HG03469 (cell line): Measurements from ENCODE around the gene GMPR.

Source experiments
- ATAC-seq: cut with Tn5 transposase; IDR thresholded peaks from one replicate; pipeline ENCODE4 v1.9.1; 2021; ENCODE audit warnings: mild to moderate bottlenecking, moderate library complexity, moderate number of reproducible peaks; ENCODE audit not compliant: unreplicated experiment

Gene GMPR

DNA sequence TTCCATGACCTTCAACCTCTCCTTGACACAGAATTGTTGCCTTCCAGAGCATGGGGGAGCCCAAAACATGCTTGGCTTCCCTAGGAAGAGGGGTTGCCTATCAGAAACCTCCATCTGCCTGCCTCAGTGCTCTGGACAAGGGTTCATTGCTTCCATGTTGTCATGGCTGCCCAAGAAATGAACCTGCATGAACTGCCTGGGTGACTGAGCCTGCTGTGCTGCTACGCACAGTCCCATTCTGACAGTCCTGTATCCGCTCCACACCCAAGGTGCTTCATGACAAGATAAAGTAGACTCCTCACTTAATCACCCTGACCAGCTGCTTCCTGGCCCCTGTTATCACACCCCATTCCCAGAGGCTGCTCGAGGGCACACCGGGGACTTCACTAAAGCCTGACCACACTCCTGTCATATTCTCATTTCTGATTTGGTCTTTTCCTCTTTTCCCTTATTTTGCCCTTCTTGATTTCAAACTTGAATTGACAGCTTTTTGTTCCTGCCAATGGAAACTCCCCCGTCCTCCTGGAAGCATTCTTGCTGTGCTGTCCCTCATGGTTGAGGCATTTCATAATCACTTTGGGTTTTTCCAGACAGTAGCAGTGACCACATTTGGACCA lies 31.9 kb downstream of the GMPR start:
- no peak for ATAC-seq

DNA sequence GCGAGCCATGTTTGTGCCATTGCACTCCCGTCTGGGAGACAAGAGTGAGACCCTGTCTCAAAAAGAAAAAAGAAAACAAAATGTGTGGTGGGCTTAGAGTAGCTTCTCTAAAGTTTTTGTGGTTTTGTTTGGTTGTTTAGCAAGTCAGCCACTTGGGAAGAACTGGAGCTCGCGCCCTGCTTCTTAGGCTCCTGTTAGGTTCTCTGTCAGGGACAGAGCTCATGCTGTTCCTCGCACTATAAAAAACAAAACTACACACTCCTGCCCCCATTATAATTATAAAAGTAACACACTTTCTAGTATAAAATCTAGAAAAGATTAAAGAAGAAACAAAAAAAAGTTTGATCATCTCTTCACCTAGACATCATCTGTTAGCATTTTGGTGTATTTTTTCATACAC lies 33.0 kb downstream of the GMPR start:
- ATAC-seq: no peak

DNA sequence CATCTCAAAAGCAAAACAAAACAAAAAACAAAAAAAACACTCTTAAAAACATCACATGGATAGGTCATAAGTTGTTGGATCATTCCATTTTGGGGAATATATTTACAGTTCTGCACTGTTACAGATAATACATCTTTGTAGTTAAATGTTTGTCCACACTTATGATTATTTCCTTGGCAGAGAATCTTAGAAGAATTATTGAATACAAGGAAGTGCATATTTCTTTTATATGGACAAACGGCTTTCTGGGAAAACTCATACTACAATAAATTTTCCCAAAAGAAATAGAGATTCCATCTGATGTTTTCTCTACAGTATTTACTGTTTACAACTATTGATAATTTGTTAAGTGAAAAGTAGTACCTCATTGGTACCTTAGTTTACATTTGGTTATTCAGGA lies 33.8 kb downstream of the GMPR start:
- no peak for ATAC-seq

GRCh38 chr6:16273256-16273655 lies 34.9 kb downstream of the GMPR start:
- no peak for ATAC-seq

DNA sequence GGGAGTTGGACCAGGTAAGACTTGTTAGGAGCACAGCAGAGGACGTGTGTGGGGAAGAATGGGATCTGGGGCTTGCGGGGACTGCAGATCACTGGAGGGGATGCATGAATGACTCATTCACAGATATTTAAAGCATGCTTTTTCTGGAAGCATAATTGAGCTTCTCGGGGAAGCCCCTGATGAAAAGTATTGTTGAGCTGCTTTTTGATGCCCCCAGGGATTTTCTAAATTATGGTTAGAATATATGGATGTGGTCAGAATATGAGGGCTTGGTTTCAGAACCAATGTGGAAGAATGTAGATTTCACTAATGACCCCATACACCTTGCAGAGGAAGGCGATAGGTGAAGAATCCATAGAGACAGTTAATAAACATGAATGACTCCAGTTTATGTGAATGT lies 36.1 kb downstream of the GMPR start:
- no peak for ATAC-seq

DNA sequence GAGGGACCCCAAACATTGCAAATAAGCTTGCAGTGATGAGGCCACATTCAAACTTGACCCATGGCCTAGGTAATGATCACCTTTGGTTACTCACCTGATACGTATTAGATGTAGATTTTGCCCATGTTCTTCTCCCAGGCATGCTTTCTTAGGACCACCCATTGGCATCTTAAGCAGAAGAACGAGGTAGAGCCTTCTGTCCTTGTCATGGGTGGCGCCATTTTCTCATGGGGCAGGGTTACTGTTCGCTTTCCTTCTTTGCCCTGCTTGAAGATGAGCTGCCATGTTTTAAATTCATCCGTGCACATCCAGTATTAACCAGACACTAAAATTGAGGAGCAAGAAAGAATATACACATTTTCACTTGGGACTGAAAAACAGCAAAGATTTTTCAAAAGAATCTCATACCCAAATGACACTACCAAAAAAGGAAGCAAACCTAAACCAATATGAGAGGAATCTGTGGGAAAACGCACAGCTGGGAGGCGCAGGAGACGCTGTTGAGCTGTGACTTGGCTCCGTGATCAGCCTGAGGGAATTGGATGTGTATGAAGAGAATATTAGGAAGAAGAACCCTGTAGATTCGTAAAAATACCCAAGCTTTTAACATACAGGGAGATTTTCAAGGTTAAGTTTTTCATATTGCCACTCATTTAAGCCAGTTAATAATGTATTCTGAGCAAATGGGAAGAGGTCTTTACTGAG lies 36.6 kb downstream of the GMPR start:
- no peak for ATAC-seq

- ATAC-seq: no peak
Measured at GRCh38 chr6:16277101-16277981, 39.0 kb downstream of the GMPR start.

- ATAC-seq: no peak
Measured at GRCh38 chr6:16278048-16278724, 39.8 kb downstream of the GMPR start.

DNA sequence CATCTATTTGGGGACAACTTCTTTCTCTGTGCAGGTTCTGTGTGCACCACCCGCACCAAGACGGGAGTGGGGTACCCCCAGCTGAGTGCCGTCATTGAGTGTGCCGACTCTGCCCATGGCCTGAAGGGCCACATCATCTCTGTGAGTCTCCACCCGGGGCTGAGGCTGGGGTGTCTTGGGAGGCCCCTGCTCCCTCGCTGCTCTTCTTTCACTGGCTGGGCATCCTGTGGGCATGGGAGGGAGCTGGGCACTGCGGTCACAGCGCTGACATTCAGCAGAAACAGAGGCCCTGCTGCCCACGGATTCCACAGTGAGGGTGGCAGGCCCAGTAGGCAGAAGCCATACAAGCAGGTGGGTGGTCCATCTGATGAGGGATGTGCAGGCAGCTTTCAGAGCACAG lies 40.4 kb downstream of the GMPR start:
- ATAC-seq: no peak

- no peak for ATAC-seq
Measured at GRCh38 chr6:16279243-16279642, 40.9 kb downstream of the GMPR start.

DNA sequence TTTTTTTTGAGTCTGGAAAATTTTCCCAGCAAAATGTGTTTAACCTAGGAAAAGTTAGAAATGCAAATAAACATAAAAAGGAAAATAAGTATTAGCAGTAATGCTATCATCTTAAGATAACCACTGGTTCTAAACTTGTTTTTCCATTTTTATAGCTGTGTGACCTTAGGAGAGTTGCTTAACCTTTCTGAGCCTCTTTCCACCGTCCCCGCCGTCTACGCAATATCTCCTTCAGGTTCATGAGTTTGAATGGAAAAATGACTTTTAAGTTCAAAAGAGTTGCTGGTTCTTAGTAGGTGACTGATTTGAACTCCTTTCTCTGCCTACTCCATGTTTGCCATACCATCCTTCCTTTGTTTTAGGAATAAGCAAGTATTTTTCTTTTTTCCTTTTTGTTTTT lies 44.0 kb downstream of the GMPR start:
- ATAC-seq: no peak

GRCh38 chr6:16284472-16284871 lies 46.1 kb downstream of the GMPR start:
- ATAC-seq: no peak

DNA sequence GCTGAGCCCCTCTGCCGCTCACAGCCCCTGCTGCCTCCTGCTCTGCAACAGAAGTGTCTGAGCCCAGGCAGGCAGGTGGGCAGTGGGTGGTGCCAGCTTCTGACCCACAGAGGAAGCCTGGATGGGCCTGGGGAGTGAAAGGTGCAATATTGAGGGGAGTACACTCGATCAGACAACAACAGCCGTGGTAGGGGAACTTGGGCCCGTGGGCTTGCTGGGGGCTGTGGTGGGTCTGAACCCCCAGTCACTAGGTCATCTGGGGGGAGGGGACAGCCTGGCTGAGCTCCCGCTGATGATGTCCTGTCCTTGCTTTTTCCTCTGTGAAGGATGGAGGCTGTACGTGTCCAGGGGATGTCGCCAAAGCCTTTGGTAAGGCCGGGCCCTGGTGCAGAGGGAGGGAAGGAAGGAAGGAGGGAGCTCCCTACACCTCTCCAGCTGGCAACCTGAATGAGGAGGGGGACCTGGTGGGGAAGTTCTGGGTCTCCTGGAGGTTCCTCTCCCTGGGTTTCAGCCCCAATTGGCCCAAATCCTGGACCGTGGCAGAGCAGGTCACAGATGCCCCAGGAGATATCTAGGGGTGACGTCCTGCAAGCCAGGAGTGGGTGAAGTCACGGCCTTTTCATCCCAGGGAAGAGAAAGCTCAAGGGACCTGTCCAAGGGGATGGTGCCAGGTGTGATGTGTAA lies 47.2 kb downstream of the GMPR start:
- no peak for ATAC-seq

DNA sequence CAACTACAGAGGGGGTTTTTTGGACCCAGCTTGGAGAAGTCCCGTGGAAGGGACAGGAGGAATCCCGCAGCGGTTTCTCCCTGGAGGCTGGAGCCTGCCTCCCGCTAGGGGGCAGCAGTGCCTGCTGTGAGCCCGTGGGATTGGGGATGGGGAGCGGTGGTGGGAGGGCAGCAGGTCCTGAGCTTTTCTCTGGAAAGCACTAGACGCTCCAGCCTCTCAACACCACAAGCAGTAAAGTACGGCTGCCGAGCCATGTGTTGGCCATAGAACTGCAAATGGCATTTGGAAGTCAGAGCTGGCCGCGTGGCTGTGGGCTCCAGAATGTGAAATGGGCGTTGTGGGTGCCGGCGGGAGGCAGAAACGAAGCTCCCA lies 47.8 kb downstream of the GMPR start:
- no peak for ATAC-seq

DNA sequence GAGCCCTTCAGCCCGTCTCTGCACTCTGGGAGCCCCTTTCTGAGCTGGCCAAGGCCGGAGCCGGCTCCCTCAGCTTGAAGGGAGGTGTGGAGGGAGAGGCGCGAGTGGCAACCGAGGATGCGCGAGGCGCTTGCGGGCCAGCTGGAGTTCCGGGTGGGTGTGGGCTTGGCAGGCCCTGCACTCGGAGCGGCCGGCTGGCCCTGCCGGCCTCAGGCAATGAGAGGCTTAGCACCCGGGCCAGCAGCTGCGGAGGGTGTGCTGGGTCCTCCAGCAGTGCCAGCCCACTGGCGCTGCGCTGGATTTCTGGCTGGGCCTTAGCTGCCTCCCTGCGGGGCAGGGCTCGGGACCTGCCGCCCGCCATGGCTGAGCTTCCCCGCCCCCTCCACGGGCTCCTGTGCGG lies 49.8 kb downstream of the GMPR start:
- ATAC-seq: no peak

DNA sequence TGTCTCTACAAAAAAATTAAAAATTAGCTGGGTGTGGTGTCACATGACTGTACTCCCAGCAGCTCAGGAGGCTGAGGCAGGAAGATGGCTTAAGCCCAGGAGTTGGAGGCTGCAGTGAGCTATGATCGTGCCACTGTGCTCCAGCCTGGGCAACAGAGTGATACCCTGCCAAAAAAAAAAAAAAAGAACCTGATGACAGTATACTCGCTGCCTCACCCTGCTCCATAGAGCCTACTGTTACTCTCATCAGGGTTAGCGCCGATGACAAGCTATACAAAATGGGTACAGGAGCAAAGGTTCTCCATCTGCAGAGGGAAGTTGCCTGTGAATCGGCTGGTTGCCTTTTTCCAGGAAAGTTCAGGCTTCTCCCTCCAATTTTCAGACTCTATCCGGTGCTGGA lies 53.4 kb downstream of the GMPR start:
- no peak for ATAC-seq

DNA sequence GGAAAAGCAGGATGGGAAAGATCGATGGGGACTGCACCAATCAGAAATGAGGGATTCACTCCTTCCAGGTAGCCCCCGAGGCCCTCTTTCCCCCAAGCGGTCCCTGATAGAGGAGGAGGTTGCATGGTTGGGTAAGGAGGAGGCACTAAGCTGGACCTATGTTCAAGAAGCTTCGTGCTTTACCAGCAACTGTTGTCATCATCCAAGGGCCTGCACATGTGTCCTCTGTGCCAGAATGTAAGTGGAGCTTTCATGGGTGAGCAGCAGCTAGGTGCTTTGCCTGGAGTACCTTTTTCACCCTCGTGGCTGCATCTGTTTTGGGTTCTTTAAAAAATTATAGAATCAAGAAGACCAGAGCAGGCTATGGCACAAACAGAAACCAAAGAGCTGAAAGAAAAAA lies 54.0 kb downstream of the GMPR start:
- no peak for ATAC-seq

- no peak for ATAC-seq
Measured at GRCh38 chr6:16292942-16293341, 54.6 kb downstream of the GMPR start.

DNA sequence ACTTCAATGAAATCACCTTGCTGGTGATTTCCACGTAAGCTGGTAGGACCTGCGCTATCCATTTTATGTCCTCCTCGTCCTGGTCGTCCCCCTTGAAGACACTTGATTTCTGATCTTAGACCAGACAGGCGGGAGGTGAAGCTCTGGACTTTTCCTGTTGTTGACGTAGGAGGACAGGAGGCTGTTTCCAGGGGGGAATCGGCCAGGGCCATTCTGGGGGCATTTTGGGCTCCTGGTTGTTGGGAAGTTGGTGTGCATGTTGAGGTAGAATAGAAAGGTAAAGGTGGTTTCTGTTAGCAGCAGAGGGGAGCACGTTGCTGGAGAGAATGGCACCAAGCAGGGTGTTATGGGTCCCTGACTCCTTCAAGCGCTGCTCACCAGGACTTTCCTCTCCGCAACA lies 56.0 kb downstream of the GMPR start:
- no peak for ATAC-seq

- ATAC-seq: no peak
Measured at GRCh38 chr6:16295060-16295459, 56.7 kb downstream of the GMPR start.

DNA sequence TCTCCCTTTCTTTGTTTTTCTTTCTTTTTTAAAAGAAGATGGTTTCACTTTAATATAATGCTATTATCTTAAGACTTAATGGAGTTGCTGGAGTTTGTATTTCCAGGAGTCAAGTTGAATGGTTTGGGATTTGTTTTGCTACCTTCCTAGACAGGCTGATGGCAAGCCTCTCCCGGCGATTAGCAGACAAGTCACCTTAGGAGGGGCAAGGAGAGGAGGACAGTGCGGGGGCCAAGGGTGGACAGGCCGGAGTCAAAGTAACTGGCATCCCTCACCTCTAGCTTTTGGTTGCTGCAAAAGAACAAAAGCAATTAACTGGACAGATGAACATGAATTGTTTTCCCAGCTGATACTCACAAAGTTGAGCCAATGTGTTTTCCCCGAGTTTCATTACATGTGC lies 57.1 kb downstream of the GMPR start:
- no peak for ATAC-seq
